Trophoblast cell (in vitro differentiated cells and primary cell): ENCODE data around the gene DPCD.
A peak's percentile ranks its signal among the peaks of the same experiment; 100 is the strongest.

ENCODE experiments used
- DNase-seq, 2 donors: peaks; one replicate each; pipeline ENCODE4 v3.0.0-alpha.2; 2016
- H2AFZ ChIP-seq: 2 replicates; pipeline ENCODE4 v1.6.1; 2013; ENCODE audit warnings: low read length, moderate library complexity, mild to moderate bottlenecking; ENCODE audit not compliant: insufficient read depth, poor library complexity
- H2AK5ac ChIP-seq: 2 replicates; pipeline ENCODE4 v1.6.1; 2013; ENCODE audit warnings: mild to moderate bottlenecking, low read length
- H2BK120ac ChIP-seq: 2 replicates; pipeline ENCODE4 v1.6.1; 2013; ENCODE audit warnings: low read length, mild to moderate bottlenecking, moderate library complexity; ENCODE audit not compliant: insufficient read depth, poor library complexity
- H2BK12ac ChIP-seq: 2 replicates; pipeline ENCODE4 v1.6.1; 2013; ENCODE audit warnings: mild to moderate bottlenecking, low read length, moderate library complexity
- H2BK5ac ChIP-seq: 2 replicates; pipeline ENCODE4 v1.6.1; 2013; ENCODE audit warnings: low read length, low read depth, moderate library complexity, mild to moderate bottlenecking; ENCODE audit not compliant: poor library complexity
- H3K14ac ChIP-seq: 2 replicates; pipeline ENCODE4 v1.6.1; 2013; ENCODE audit warnings: mild to moderate bottlenecking, low read length
- H3K18ac ChIP-seq: 2 replicates; pipeline ENCODE4 v1.6.1; 2013; ENCODE audit warnings: mild to moderate bottlenecking, low read length
- H3K23ac ChIP-seq: 2 replicates; pipeline ENCODE4 v1.6.1; 2013; ENCODE audit warnings: low read length
- H3K27ac ChIP-seq: 2 replicates; pipeline ENCODE4 v1.5.1; 2013; ENCODE audit warnings: low read depth, mild to moderate bottlenecking, inconsistent platforms, low read length, moderate library complexity
- H3K27me3 ChIP-seq: 2 replicates; pipeline ENCODE4 v1.6.1; 2013; ENCODE audit warnings: inconsistent platforms, mild to moderate bottlenecking, low read length, moderate library complexity; ENCODE audit not compliant: insufficient read depth
- H3K36me3 ChIP-seq, 2 experiments: 1 replicate in 1 of 2; 2 replicates in 1 of 2; pipeline ENCODE4 v1.6.1; 2013; ENCODE audit warnings: low read length in 2 of 2, mild to moderate bottlenecking in 2 of 2, moderate library complexity in 1 of 2; ENCODE audit not compliant: insufficient read depth in 2 of 2, control insufficient read depth in 1 of 2
- H3K4ac ChIP-seq: 2 replicates; pipeline ENCODE4 v1.6.1; 2013; ENCODE audit warnings: low read depth, mild to moderate bottlenecking, low read length, moderate library complexity
- H3K4me1 ChIP-seq, 2 experiments: 1 replicate in 1 of 2; 2 replicates in 1 of 2; pipeline ENCODE4 v1.6.1; 2013; ENCODE audit warnings: low read length in 2 of 2, mild to moderate bottlenecking in 2 of 2, moderate library complexity in 1 of 2; ENCODE audit not compliant: insufficient read depth in 2 of 2, control insufficient read depth in 1 of 2
- H3K4me2 ChIP-seq: 2 replicates; pipeline ENCODE4 v1.6.1; 2013; ENCODE audit warnings: inconsistent platforms, mild to moderate bottlenecking, low read length, moderate library complexity
- H3K4me3 ChIP-seq: 2 replicates; pipeline ENCODE4 v1.5.1; 2013; ENCODE audit warnings: mild to moderate bottlenecking, low read depth, low read length, inconsistent platforms
- H3K79me1 ChIP-seq: one replicate; pipeline ENCODE4 v1.6.1; 2013; ENCODE audit warnings: low read length
- H3K79me2 ChIP-seq: 2 replicates; pipeline ENCODE4 v1.6.1; 2013; ENCODE audit warnings: low read length, mild to moderate bottlenecking; ENCODE audit not compliant: control insufficient read depth, insufficient read depth, poor library complexity
- H3K9ac ChIP-seq: 2 replicates; pipeline ENCODE4 v1.6.1; 2013; ENCODE audit warnings: mild to moderate bottlenecking, low read length
- H3K9me3 ChIP-seq: 2 replicates; pipeline ENCODE4 v1.6.1; 2013; ENCODE audit warnings: low read depth, mild to moderate bottlenecking, control low read depth, inconsistent platforms, low read length; ENCODE audit not compliant: insufficient read depth
- H4K12ac ChIP-seq: 2 replicates; pipeline ENCODE4 v1.6.1; 2013; ENCODE audit warnings: low read depth, mild to moderate bottlenecking, low read length, moderate library complexity
- H4K8ac ChIP-seq: 2 replicates; pipeline ENCODE4 v1.6.1; 2013; ENCODE audit warnings: low read depth, mild to moderate bottlenecking, low read length, moderate library complexity
- H4K91ac ChIP-seq: one replicate; pipeline ENCODE4 v1.6.1; 2013; ENCODE audit warnings: low read depth, mild to moderate bottlenecking, low read length, moderate library complexity
- WGBS: extraction: QIAGEN DNeasy Blood & Tissue Kit; methylation state at CpG from one replicate; pipeline ENCODE4 v1.1.7; 2013; ENCODE audit warnings: missing lambda C conversion rate; ENCODE audit not compliant: insufficient read length, insufficient coverage; ENCODE audit errors: extremely low coverage; 5-methylcytosine and 5-hydroxymethylcytosine counted together

DPCD gene

DNA sequence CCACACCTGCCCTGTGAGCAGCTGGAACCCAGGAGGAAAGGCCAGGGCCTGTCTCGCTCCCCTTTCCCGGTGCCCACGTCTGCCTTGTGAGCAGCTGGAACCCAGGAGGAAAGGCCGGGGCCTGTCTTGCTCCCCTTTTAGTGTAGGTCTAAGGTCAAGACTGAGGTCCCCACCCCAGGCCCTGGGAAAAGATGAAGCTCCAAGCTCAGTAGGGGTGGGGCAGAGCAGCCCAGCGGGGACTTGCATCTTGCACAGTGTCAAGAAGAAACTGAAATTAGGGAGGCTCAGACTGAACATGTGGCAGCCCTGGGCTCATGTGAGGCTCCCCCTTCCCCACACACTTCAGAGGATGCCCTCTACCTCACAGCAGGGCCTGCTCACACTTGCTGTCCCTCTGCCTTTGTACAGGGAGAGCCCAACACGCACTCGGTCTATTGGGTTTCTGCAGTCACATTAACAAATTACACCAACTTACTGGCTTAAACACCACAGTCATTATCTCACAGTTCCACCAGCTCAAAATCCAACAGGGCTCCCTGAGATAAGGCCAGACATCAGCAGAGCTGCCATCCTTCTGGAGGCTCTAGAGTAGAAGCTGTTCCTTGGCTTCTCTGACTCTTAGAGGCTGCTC, 12.4 kb upstream of the DPCD start:
- Histone ChIP-seq H3K4me2 (no peak overlapping the region), H3K14ac (no peak overlapping the region), H4K12ac (no peak overlapping the region), H2BK5ac (no peak overlapping the region), H3K4ac (no peak overlapping the region), H3K23ac (no peak overlapping the region), H3K36me3 (peaks cover 19 to 21% of the 10 kb centered on the region in 2 experiments), H4K8ac (no peak overlapping the region), H3K9ac (no peak overlapping the region), H3K18ac (no peak overlapping the region), H3K79me1 (no peaks in the 10 kb centered on the region), H2AK5ac (no peak overlapping the region), H4K91ac (no peak overlapping the region), H3K4me1 (no peaks in the 10 kb centered on the region), H3K27ac (no peak overlapping the region), H3K27me3 (no peaks in the 10 kb centered on the region), H3K9me3 (peaks cover 4% of the 10 kb centered on the region), H2BK12ac (no peak overlapping the region), H2BK120ac (no peak overlapping the region), H3K79me2 (no peaks in the 10 kb centered on the region), H2AFZ (no peak overlapping the region), H3K4me3 (no peak overlapping the region)
- DNase-seq = no peak
- WGBS = no CpG with 5 or more reads among the region's 7 CpGs

DNA sequence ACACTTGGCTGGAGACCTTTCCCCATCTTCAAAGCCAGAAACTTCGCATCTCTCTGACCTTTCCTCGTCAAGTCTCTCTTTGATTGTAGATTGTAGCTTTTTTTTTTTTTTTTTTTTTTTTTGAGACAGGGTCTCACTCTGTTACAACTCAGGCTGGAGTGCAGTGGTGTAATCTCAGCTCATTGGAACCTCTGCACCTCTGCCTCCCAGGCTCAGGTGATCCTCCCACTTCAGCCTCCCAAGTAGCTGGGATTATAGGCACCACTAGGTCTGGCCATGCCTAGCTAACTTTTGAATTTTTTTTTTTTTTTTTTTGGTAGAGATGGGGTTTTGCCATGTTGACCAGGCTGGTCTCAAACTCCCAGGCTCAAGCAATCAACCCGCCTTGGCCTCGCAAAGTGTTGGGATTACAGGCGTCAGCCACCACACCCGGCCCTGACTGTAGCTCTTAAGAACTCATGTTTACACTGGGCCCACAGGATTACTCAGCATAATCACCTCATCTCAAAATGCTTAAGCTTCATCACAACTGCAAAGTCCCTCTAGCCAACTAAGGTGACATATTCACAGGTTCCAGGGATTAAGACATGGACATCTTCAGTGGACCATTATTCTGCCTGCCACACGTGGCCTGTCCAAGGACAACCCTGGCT, 11.8 kb upstream of the DPCD start:
- H3K4ac ChIP-seq = no peak overlapping the region
- no peak overlapping the region for H3K14ac ChIP-seq
- H2BK5ac ChIP-seq = no peak overlapping the region
- no peak overlapping the region for H3K4me3 ChIP-seq
- H3K79me1 ChIP-seq = no peaks in the 10 kb centered on the region
- H4K12ac ChIP-seq = no peak overlapping the region
- no peak overlapping the region for H2BK12ac ChIP-seq
- no peaks in the 10 kb centered on the region for H3K4me1 ChIP-seq
- H3K9me3 ChIP-seq = peaks cover 4% of the 10 kb centered on the region
- H3K9ac ChIP-seq = no peak overlapping the region
- WGBS = no CpG with 5 or more reads among the region's 7 CpGs
- no peak overlapping the region for H2AFZ ChIP-seq
- no peak overlapping the region for H2BK120ac ChIP-seq
- H3K18ac ChIP-seq = no peak overlapping the region
- H3K27ac ChIP-seq = no peak overlapping the region
- H3K79me2 ChIP-seq = no peaks in the 10 kb centered on the region
- peaks cover 21% of the 10 kb centered on the region in 2 experiments for H3K36me3 ChIP-seq
- no peak overlapping the region for H2AK5ac ChIP-seq
- H3K23ac ChIP-seq = no peak overlapping the region
- H3K27me3 ChIP-seq = no peaks in the 10 kb centered on the region
- no peak overlapping the region for H3K4me2 ChIP-seq
- peak in 1 of 2 donors; percentile 23 for DNase-seq
- no peak overlapping the region for H4K91ac ChIP-seq
- H4K8ac ChIP-seq = no peak overlapping the region

DNA sequence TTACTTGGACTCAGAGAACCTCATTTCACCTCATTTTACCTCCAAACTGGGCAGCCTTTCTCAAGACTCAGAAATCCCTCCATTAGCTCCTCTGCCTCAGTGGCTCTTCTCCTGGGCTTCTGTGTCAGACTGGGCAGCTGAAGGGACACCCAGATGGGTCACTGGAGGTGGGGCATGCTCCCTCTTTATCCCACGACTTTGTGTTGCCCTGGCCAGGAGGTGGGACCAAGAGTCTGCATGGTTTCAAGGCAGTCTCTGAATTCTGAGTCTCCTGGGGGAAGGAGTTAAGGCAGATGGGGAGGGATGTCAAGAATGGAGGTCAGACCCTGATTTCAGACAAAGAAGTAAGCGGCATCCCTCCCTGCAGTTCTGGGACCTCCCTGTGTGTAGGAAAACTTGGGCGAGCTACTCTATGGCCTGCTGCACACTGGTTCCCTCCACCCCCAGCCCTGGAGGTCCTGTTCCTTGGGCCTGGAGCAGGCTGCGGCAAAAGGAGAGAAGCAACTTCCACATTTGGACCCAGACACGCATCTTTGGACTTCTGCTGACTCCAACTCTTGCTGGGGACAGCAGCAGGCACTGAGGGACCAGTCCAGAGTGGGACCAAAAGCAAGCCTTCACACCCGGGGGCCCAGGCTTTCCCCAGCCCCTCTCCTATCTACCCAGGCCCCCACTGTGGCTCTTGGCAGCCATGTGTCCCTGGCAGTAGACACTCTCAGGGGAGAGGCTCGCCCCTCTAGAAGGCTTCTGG, 10.8 kb upstream of the DPCD start:
- Histone ChIP-seq H2AK5ac (no peak overlapping the region), H3K18ac (no peak overlapping the region), H3K9me3 (peaks cover 4% of the 10 kb centered on the region), H3K4ac (no peak overlapping the region), H2BK5ac (no peak overlapping the region), H3K79me1 (no peaks in the 10 kb centered on the region), H3K4me2 (no peak overlapping the region), H3K27me3 (no peaks in the 10 kb centered on the region), H3K27ac (no peak overlapping the region), H3K79me2 (no peaks in the 10 kb centered on the region), H3K36me3 (peaks cover 21 to 23% of the 10 kb centered on the region in 2 experiments), H4K8ac (no peak overlapping the region), H3K4me3 (no peak overlapping the region), H2BK12ac (no peak overlapping the region), H2AFZ (no peak overlapping the region), H4K91ac (no peak overlapping the region), H3K23ac (no peak overlapping the region), H4K12ac (no peak overlapping the region), H2BK120ac (no peak overlapping the region), H3K9ac (no peak overlapping the region), H3K4me1 (no peaks in the 10 kb centered on the region), H3K14ac (no peak overlapping the region)
- WGBS = no CpG with 5 or more reads among the region's 7 CpGs
- DNase-seq = no peak

DNA sequence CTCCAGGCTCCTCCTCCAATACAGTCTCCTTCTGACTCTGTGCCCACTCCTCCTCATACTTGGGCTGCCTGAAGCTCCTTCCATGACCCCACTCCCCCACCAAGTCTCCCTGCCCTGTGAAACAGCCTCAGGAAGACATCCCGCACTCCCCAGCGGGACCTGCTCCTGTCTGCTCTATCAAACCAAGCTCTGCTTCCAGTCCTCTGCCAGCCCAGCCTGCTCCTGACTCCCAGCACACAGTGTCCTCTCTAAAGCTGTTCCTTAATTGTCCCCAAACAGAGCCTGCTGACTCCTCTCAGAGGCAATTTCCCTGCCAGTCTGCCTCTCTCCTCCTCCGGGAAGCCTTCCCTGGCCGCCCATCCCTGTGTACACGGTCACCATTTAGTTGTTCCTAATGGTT, 9.9 kb upstream of the DPCD start:
- Histone ChIP-seq H3K36me3 (peaks cover 25 to 30% of the 10 kb centered on the region in 2 experiments), H3K27me3 (no peaks in the 10 kb centered on the region), H2BK12ac (no peak overlapping the region), H4K91ac (no peak overlapping the region), H3K4me1 (no peaks in the 10 kb centered on the region), H2AK5ac (no peak overlapping the region), H3K79me2 (no peaks in the 10 kb centered on the region), H3K9me3 (no peaks in the 10 kb centered on the region), H3K4me3 (no peak overlapping the region), H4K12ac (no peak overlapping the region), H3K4me2 (no peak overlapping the region), H3K27ac (no peak overlapping the region), H2BK120ac (no peak overlapping the region), H3K4ac (no peak overlapping the region), H2AFZ (no peak overlapping the region), H3K79me1 (no peaks in the 10 kb centered on the region), H2BK5ac (no peak overlapping the region), H3K18ac (no peak overlapping the region), H3K9ac (no peak overlapping the region), H4K8ac (no peak overlapping the region), H3K14ac (no peak overlapping the region), H3K23ac (no peak overlapping the region)
- no CpG with 5 or more reads among the region's 5 CpGs for WGBS
- DNase-seq = no peak
